IMR-90 (cell line): ENCODE results near the gene LRFN2. TPM values are rescaled to one million over a fixed set of nuclear protein-coding genes. Genes with fewer than 3 reads are reported as not detected.

Experiments used
- ATAC-seq: fragments of 200-7000 bp; cut with Tn5 transposase; 2 replicates; pipeline ENCODE4 v1.9.1; 2020; ENCODE audit warnings: low read depth, mild to moderate bottlenecking, moderate library complexity
- BruUV-seq: library from RNA; stranded (reverse); fragments of 400-500 nt; replicated peaks from 2 replicates; lab custom pipeline; 2021; lab: Mats Ljungman, UMichigan
- CTCF ChIA-PET: fragments of 300-600 bp; formaldehyde crosslinking; extraction: SDS; loops from one replicate; lab custom pipeline; 2021; ENCODE audit warnings: antibody characterized with exemption; lab: Yijun Ruan, JAX
- POLR2A ChIA-PET: fragments of 300-600 bp; sonication (Branson Sonifier 250); formaldehyde crosslinking; loops from one replicate; lab custom pipeline; 2022; ENCODE audit warnings: antibody characterized with exemption; ENCODE audit not compliant: unreplicated experiment; lab: Charles Lee
- DNase-seq: peaks from one replicate; pipeline ENCODE4 v3.0.0; 2013
- H2AFZ ChIP-seq: replicated peaks from 2 replicates; pipeline ENCODE3; 2013; ENCODE audit warnings: low read length, mild to moderate bottlenecking; ENCODE audit not compliant: poor library complexity
- H2AK5ac ChIP-seq: 2 replicates; pipeline ENCODE4 v1.6.1; 2013; ENCODE audit warnings: low read depth, low read length, inconsistent platforms
- H2AK9ac ChIP-seq: replicated peaks from 2 replicates; pipeline ENCODE3; 2013; ENCODE audit warnings: mild to moderate bottlenecking, low read depth, low read length, moderate library complexity; ENCODE audit not compliant: poor library complexity
- H2BK120ac ChIP-seq: 2 replicates; pipeline ENCODE4 v1.6.1; 2013; ENCODE audit warnings: low read depth, low read length, inconsistent platforms
- H2BK15ac ChIP-seq: 3 replicates; pipeline ENCODE4 v1.6.1; 2013; ENCODE audit warnings: low read depth, low read length, inconsistent platforms
- H2BK20ac ChIP-seq: 2 replicates; pipeline ENCODE4 v1.6.1; 2013; ENCODE audit warnings: low read depth, mild to moderate bottlenecking, inconsistent platforms, low read length, moderate library complexity
- H2BK5ac ChIP-seq: 2 replicates; pipeline ENCODE4 v1.6.1; 2013; ENCODE audit warnings: mild to moderate bottlenecking, low read depth, low read length, inconsistent platforms; ENCODE audit not compliant: poor library complexity, severe bottlenecking
- H3K14ac ChIP-seq: replicated peaks from 2 replicates; pipeline ENCODE4 v1.6.1; 2013; ENCODE audit warnings: low read depth, low read length, inconsistent platforms
- H3K18ac ChIP-seq: 2 replicates; pipeline ENCODE4 v1.6.1; 2013; ENCODE audit warnings: low read depth, low read length, control low read depth
- H3K23ac ChIP-seq: 2 replicates; pipeline ENCODE4 v1.6.1; 2013; ENCODE audit warnings: low read depth, low read length, inconsistent platforms
- H3K27ac ChIP-seq: 2 replicates; pipeline ENCODE4 v1.5.1; 2013; ENCODE audit warnings: mild to moderate bottlenecking, control low read depth, low read length; ENCODE audit not compliant: insufficient read depth
- H3K27me3 ChIP-seq: 2 replicates; pipeline ENCODE4 v1.6.1; 2013; ENCODE audit warnings: low read length; ENCODE audit not compliant: control insufficient read depth, insufficient read depth
- H3K36me3 ChIP-seq: 2 replicates; pipeline ENCODE4 v1.6.1; 2013; ENCODE audit warnings: low read length, mixed read lengths; ENCODE audit not compliant: control insufficient read depth, insufficient read depth
- H3K4ac ChIP-seq: 2 replicates; pipeline ENCODE4 v1.6.1; 2013; ENCODE audit warnings: low read depth, low read length, inconsistent platforms
- H3K4me1 ChIP-seq: 2 replicates; pipeline ENCODE4 v1.6.1; 2013; ENCODE audit warnings: low read length, mixed read lengths; ENCODE audit not compliant: control insufficient read depth, insufficient read depth
- H3K4me2 ChIP-seq: 2 replicates; pipeline ENCODE4 v1.6.1; 2013; ENCODE audit warnings: low read depth, mild to moderate bottlenecking, control low read depth, low read length, moderate library complexity
- H3K4me3 ChIP-seq: 2 replicates; pipeline ENCODE4 v1.5.1; 2013; ENCODE audit warnings: low read depth, mild to moderate bottlenecking, control low read depth, low read length, moderate library complexity; ENCODE audit not compliant: insufficient read depth
- H3K56ac ChIP-seq: 2 replicates; pipeline ENCODE4 v1.6.1; 2013; ENCODE audit warnings: low read length, inconsistent platforms; ENCODE audit not compliant: insufficient read depth; ENCODE audit errors: extremely low read depth
- H3K79me1 ChIP-seq, 2 experiments: 2 replicates each; pipeline ENCODE4 v1.6.1; 2013; ENCODE audit warnings: low read length in 2 of 2, inconsistent platforms in 1 of 2, low read depth in 1 of 2
- H3K9ac ChIP-seq: 2 replicates; pipeline ENCODE4 v1.6.1; 2013; ENCODE audit warnings: low read depth, low read length, control low read depth
- H3K9me1 ChIP-seq: 2 replicates; pipeline ENCODE4 v1.6.1; 2013; ENCODE audit warnings: low read length, inconsistent platforms; ENCODE audit not compliant: insufficient read depth
- H3K9me3 ChIP-seq: 2 replicates; pipeline ENCODE4 v1.6.1; 2013; ENCODE audit warnings: low read length; ENCODE audit not compliant: control insufficient read depth, insufficient read depth
- H4K20me1 ChIP-seq: 2 replicates; pipeline ENCODE4 v1.6.1; 2013; ENCODE audit warnings: low read length, inconsistent platforms; ENCODE audit not compliant: insufficient read depth
- H4K5ac ChIP-seq: 2 replicates; pipeline ENCODE4 v1.6.1; 2013; ENCODE audit warnings: mild to moderate bottlenecking, low read depth, low read length, control low read depth
- H4K8ac ChIP-seq, 2 experiments: 2 replicates each; pipeline ENCODE4 v1.6.1; 2013; ENCODE audit warnings: low read depth in 2 of 2, low read length in 2 of 2, control low read depth in 1 of 2, inconsistent platforms in 1 of 2
- H4K91ac ChIP-seq: 2 replicates; pipeline ENCODE4 v1.6.1; 2013; ENCODE audit warnings: low read depth, low read length, inconsistent platforms; ENCODE audit not compliant: insufficient read depth
- BHLHE40 ChIP-seq: fragments of 150-350 bp; IDR thresholded peaks from 2 replicates; pipeline ENCODE4 v1.6.1; 2016; ENCODE audit warnings: mild to moderate bottlenecking, low read depth, low read length
- CEBPB ChIP-seq: IDR thresholded peaks from 2 replicates; pipeline ENCODE4 v1.6.1; 2012; ENCODE audit warnings: low read depth, low read length, improper control_type of control experiment
- CTCF ChIP-seq: conservative IDR thresholded peaks from 2 replicates; pipeline ENCODE4 v1.5.1; 2012; ENCODE audit warnings: mild to moderate bottlenecking, low read depth, low read length, improper control_type of control experiment
- MAFK ChIP-seq: IDR thresholded peaks from 2 replicates; pipeline ENCODE4 v1.6.1; 2012; ENCODE audit warnings: low read depth, low read length, improper control_type of control experiment
- MAZ ChIP-seq: IDR thresholded peaks from 2 replicates; pipeline ENCODE4 v1.6.1; 2012; ENCODE audit warnings: low read depth, mild to moderate bottlenecking, low read length, improper control_type of control experiment, moderate library complexity, borderline replicate concordance
- MXI1 ChIP-seq: IDR thresholded peaks from 2 replicates; pipeline ENCODE4 v1.6.1; 2012; ENCODE audit warnings: low read depth, mild to moderate bottlenecking, low read length, moderate library complexity, borderline replicate concordance
- NFE2L2 ChIP-seq: fragments of 150-350 bp; IDR thresholded peaks from 2 replicates; pipeline ENCODE4 v1.6.1; 2016; ENCODE audit warnings: low read depth, mild to moderate bottlenecking, low read length
- POLR2A ChIP-seq: IDR thresholded peaks from 2 replicates; pipeline ENCODE4 v1.6.1; 2012; ENCODE audit warnings: mild to moderate bottlenecking, low read depth, low read length
- RAD21 ChIP-seq: IDR thresholded peaks from 2 replicates; pipeline ENCODE4 v1.6.1; 2012; ENCODE audit warnings: low read length, improper control_type of control experiment
- RCOR1 ChIP-seq: IDR thresholded peaks from 2 replicates; pipeline ENCODE4 v1.6.1; 2012; ENCODE audit warnings: mild to moderate bottlenecking, low read length, improper control_type of control experiment; ENCODE audit not compliant: insufficient replicate concordance
- RFX5 ChIP-seq: IDR thresholded peaks from 2 replicates; pipeline ENCODE4 v1.8.0; 2012; ENCODE audit warnings: low read depth, mild to moderate bottlenecking, low read length, moderate library complexity
- SMC3 ChIP-seq: fragments of 150-350 bp; IDR thresholded peaks from 2 replicates; pipeline ENCODE4 v1.6.1; 2016; ENCODE audit warnings: low read depth, mild to moderate bottlenecking, antibody characterized with exemption, low read length, moderate library complexity
- USF2 ChIP-seq: fragments of 150-350 bp; IDR thresholded peaks from 2 replicates; pipeline ENCODE4 v1.6.1; 2017; ENCODE audit warnings: mild to moderate bottlenecking, antibody characterized with exemption, low read length, low read depth
- WGBS, 2 experiments: methylation state at CpG; one replicate each; pipeline versions ENCODE4 v1.1.5 to v1.1.7; 2013; ENCODE audit warnings: missing lambda C conversion rate in 2 of 2; ENCODE audit not compliant: insufficient read length in 1 of 2; ENCODE audit errors: extremely low coverage in 2 of 2; 5-methylcytosine and 5-hydroxymethylcytosine counted together
- dilution Hi-C: fragments of 300-500 bp; cut with HindIII; formaldehyde crosslinking; loops from one replicate; pipeline ENCODE4 v1.14.3; 2018; ENCODE audit warnings: low sequenced_read_pairs; ENCODE audit not compliant: unreplicated experiment
- in situ Hi-C: fragments of 300-500 bp; cut with MboI; formaldehyde crosslinking; loops from 3 replicates; pipeline ENCODE4 v1.14.3; 2019; ENCODE audit warnings: low sequenced_read_pairs, inconsistent platforms, mixed read lengths
- intact Hi-C: fragments of 100-400 bp; cut with micrococcal nuclease; formaldehyde crosslinking; loops from 2 replicates; pipeline ENCODE4 v1.10.0; 2022
- polyA plus RNA-seq, 3 experiments: library from polyadenylated mRNA; depleted of rRNA; stranded (reverse); fragments of >200 nt; gene quantifications; 2 replicates each; pipeline ENCODE4 v1.2.3, GENCODE V29; 2012; ENCODE audit warnings: low replicate concordance in 1 of 3
- total RNA-seq: library from RNA; depleted of rRNA; stranded (reverse); fragments of >200 nt; gene quantifications from 2 replicates; pipeline ENCODE4 v1.2.3, GENCODE V29; 2012

Gene LRFN2
- total and polyA plus RNA-seq, 2 of the 4 experiments (the other 2 are of a cell fraction) = not detected

- Histone ChIP-seq H3K27me3 (no peaks in the 10 kb centered on the region), H3K4me2 (no peak overlapping the region), H3K9me3 (no peaks in the 10 kb centered on the region), H3K27ac (no peak overlapping the region), H2AFZ (no peak overlapping the region), H2BK15ac (no peak overlapping the region), H4K20me1 (no peaks in the 10 kb centered on the region), H2BK120ac (no peak overlapping the region), H2AK9ac (no peak overlapping the region), H3K79me1 (no peaks in the 10 kb centered on the region), H3K23ac (no peak overlapping the region), H3K56ac (no peak overlapping the region), H3K9ac (no peak overlapping the region), H4K5ac (no peak overlapping the region), H3K14ac (no peak overlapping the region), H4K8ac (no peak overlapping the region), H3K4me1 (no peaks in the 10 kb centered on the region), H3K4ac (no peak overlapping the region), H2BK20ac (no peak overlapping the region), H3K4me3 (no peak overlapping the region), H4K91ac (no peak overlapping the region), H3K9me1 (no peaks in the 10 kb centered on the region), H2BK5ac (no peak overlapping the region), H2AK5ac (no peak overlapping the region), H3K36me3 (no peaks in the 10 kb centered on the region), H3K18ac (no peak overlapping the region)
- intact Hi-C loops (no loop called here), in situ Hi-C loops (no loop called here), dilution Hi-C loops (no loop called here)
- TF ChIP-seq SMC3 (no peak), RCOR1 (no peak), POLR2A (no peak), RFX5 (no peak), USF2 (no peak), BHLHE40 (no peak), CTCF (no peak), MAZ (no peak), RAD21 (no peak), CEBPB (no peak), MAFK (no peak), NFE2L2 (no peak), MXI1 (no peak)
- ATAC-seq (no peak), DNase-seq (no peak)
- CTCF ChIA-PET = interaction anchor here (0.6 kb wide), 1 partner anchor 40 kb away, joined by 3 read pairs; no protein-coding TSS in a partner anchor
- no CpG with 5 or more reads among the region's 4 CpGs for WGBS, 2 experiments
- no TSS peak for BruUV-seq
- POLR2A ChIA-PET = no interaction called here
Observed at GRCh38 chr6:40425192-40425919, 161.8 kb downstream of the LRFN2 start.
